Ishikawa (cell line): ENCODE data around the gene RAB31.

Source experiments
- CEBPB ChIP-seq: IDR thresholded peaks from 2 replicates; pipeline ENCODE4 v1.6.1; 2012
- CREB1 ChIP-seq: IDR thresholded peaks from 2 replicates; pipeline ENCODE4 v1.6.1; 2012; ENCODE audit warnings: low read depth
- EGR1 ChIP-seq: IDR thresholded peaks from 2 replicates; pipeline ENCODE4 v1.6.1; 2012
- EP300 ChIP-seq: IDR thresholded peaks from 2 replicates; pipeline ENCODE4 v1.6.1; 2012; ENCODE audit warnings: borderline replicate concordance
- FOXM1 ChIP-seq: IDR thresholded peaks from 2 replicates; pipeline ENCODE4 v1.6.1; 2012; ENCODE audit warnings: low read depth, borderline replicate concordance
- NFIC ChIP-seq: IDR thresholded peaks from 2 replicates; pipeline ENCODE4 v1.6.1; 2012
- RAD21 ChIP-seq: IDR thresholded peaks from 2 replicates; pipeline ENCODE4 v1.6.1; 2012; ENCODE audit warnings: low read depth
- TAF1 ChIP-seq: IDR thresholded peaks from 2 replicates; pipeline ENCODE4 v1.6.1; 2012; ENCODE audit warnings: low read depth, mild to moderate bottlenecking
- TCF12 ChIP-seq: IDR thresholded peaks from 2 replicates; pipeline ENCODE4 v1.6.1; 2012; ENCODE audit warnings: low read depth
- TEAD4 ChIP-seq: IDR thresholded peaks from 2 replicates; pipeline ENCODE4 v1.6.1; 2012
- YY1 ChIP-seq: IDR thresholded peaks from 2 replicates; pipeline ENCODE4 v1.6.1; 2012; ENCODE audit warnings: low read depth
- ZBTB7A ChIP-seq: IDR thresholded peaks from 2 replicates; pipeline ENCODE4 v1.6.1; 2012; ENCODE audit warnings: low read depth
- TF ChIP-seq, protein P1 (sequence below): IDR thresholded peaks from 2 replicates; pipeline ENCODE4 v1.6.1; 2012
- TF ChIP-seq, protein P2 (sequence below): IDR thresholded peaks from 2 replicates; pipeline ENCODE4 v1.6.1; 2012; ENCODE audit warnings: low read depth, mild to moderate bottlenecking
- TF ChIP-seq, protein P3 (sequence below): IDR thresholded peaks from 2 replicates; pipeline ENCODE4 v1.6.1; 2012

Gene RAB31

DNA sequence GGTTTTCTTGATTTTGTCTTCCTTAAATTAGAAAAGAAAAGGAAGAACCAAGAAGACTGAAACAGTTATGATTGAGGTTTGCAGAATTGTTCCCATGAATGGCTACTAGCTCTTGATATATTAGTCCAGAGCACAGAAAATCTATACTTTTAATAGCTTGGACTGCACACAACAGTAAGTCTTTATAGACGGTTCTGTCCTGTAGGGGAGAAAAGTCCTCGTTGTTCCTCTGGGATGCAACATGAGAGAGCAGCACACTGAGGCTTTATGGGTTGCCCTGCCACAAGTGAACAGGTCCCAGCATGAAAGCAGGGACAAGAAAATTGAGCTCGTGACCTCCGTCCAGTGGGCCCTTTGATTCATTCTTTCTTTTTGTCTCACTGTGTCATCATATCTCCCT is 41.5 kb downstream of the RAB31 start:
- TF ChIP-seq, protein P1, sequence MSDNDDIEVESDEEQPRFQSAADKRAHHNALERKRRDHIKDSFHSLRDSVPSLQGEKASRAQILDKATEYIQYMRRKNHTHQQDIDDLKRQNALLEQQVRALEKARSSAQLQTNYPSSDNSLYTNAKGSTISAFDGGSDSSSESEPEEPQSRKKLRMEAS, result no peak
- TF ChIP-seq, protein P2, sequence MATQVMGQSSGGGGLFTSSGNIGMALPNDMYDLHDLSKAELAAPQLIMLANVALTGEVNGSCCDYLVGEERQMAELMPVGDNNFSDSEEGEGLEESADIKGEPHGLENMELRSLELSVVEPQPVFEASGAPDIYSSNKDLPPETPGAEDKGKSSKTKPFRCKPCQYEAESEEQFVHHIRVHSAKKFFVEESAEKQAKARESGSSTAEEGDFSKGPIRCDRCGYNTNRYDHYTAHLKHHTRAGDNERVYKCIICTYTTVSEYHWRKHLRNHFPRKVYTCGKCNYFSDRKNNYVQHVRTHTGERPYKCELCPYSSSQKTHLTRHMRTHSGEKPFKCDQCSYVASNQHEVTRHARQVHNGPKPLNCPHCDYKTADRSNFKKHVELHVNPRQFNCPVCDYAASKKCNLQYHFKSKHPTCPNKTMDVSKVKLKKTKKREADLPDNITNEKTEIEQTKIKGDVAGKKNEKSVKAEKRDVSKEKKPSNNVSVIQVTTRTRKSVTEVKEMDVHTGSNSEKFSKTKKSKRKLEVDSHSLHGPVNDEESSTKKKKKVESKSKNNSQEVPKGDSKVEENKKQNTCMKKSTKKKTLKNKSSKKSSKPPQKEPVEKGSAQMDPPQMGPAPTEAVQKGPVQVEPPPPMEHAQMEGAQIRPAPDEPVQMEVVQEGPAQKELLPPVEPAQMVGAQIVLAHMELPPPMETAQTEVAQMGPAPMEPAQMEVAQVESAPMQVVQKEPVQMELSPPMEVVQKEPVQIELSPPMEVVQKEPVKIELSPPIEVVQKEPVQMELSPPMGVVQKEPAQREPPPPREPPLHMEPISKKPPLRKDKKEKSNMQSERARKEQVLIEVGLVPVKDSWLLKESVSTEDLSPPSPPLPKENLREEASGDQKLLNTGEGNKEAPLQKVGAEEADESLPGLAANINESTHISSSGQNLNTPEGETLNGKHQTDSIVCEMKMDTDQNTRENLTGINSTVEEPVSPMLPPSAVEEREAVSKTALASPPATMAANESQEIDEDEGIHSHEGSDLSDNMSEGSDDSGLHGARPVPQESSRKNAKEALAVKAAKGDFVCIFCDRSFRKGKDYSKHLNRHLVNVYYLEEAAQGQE, result no peak
- TF ChIP-seq TCF12, result no peak
- no peak for TF ChIP-seq RAD21
- TF ChIP-seq, protein P3, sequence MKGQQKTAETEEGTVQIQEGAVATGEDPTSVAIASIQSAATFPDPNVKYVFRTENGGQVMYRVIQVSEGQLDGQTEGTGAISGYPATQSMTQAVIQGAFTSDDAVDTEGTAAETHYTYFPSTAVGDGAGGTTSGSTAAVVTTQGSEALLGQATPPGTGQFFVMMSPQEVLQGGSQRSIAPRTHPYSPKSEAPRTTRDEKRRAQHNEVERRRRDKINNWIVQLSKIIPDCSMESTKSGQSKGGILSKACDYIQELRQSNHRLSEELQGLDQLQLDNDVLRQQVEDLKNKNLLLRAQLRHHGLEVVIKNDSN, result no peak
- TF ChIP-seq EP300, result no peak
- no peak for TF ChIP-seq NFIC
- TF ChIP-seq FOXM1, result no peak
- TF ChIP-seq YY1, result no peak
- TF ChIP-seq CEBPB, result no peak
- TF ChIP-seq CREB1, result no peak
- no peak for TF ChIP-seq TAF1

DNA sequence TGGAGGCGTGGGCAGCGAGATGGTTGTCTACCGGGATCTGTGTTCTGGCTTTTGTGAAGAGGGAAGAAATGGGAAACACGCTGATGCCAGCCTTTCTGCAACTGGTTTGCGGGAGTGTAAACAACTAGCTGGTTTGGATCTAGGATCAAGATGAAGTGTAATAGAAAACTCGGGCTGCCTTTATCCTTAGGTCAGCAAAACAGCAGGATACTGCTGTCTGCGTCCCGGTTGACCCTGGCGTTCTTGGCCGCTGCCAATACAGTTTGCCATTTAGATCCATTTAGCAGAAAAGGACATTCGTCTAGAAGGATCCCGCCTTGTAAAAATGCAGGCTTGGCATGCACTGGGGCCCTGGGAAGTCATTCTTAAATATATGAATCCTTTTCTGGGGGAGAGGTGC is 42.0 kb downstream of the RAB31 start:
- no peak for TF ChIP-seq CREB1
- TF ChIP-seq TAF1, result no peak
- TF ChIP-seq CEBPB, result no peak
- no peak for TF ChIP-seq TCF12
- TF ChIP-seq EGR1, result no peak
- TF ChIP-seq TEAD4, result no peak
- TF ChIP-seq, protein P2, result no peak
- no peak for TF ChIP-seq YY1
- TF ChIP-seq, protein P3, result no peak
- TF ChIP-seq ZBTB7A, result no peak
- TF ChIP-seq, protein P1, result no peak
- no peak for TF ChIP-seq NFIC
- no peak for TF ChIP-seq RAD21
- TF ChIP-seq FOXM1, result no peak
- TF ChIP-seq EP300, result no peak

DNA sequence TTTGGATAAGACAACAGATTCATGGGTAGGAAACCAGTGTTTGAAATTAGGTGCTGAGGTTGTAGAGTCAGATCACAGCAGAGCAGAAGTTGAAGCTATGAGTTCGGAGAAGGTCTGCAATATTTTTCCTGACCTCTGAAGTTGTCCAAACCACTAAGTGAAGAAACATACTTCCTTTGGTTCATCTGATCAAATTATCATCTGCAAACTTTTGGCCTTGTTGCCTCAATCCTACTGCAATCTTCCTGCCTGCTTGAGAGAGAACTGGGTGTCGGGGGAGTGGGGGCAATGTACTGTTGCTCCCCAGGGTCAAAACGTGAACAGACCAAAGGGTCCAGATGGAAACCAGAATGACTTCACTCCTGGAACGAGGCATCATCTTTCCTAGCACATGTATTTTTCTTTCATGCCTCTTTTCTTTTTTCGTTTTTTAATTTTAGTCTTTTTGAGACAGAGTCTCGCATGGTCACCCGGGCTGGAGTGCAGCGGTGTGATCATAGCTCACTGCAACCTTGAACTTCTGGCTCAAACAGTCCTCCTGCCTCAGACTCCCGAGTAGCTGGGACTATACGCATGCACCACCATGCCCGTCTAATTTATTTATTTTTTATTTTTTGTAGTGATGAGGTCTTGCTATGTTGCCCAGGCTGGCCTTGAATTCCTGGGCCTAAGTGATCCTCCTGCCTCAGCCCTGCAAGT is 42.7 kb downstream of the RAB31 start:
- no peak for TF ChIP-seq YY1
- TF ChIP-seq FOXM1, result no peak
- no peak for TF ChIP-seq ZBTB7A
- TF ChIP-seq NFIC, result no peak

DNA sequence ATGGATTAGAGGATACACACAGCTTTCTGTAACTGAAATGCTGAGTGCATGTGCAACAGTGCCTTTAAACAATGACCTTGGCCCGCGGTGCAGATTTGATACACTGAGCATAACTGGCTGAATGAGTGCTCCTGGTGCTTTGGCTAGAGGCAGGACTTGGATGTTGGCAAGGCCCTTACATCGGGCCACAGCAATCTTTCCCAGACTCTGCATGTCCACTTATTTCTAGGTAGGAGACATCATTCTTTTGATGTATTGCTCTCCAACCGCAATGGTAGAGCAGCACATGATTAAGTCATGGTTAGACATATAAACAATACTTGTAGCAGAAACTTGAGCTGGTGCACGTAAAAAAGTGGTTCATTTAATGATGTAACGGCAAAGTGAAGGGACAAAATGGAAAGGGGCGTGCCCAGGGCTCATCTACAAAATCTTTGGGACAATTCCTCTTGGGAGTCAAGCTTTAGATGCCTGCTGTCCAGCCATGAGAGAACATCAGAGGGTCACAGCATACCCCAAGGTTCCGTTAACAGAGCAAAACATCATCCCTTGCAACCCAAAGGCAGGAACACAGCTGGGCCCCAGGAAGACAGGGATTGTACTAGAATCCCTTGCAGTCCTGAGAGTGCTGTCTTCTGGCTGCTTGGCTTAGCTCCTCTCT is 43.4 kb downstream of the RAB31 start:
- TF ChIP-seq, protein P2, result no peak
- TF ChIP-seq EP300 (no peak), EGR1 (no peak), YY1 (no peak), ZBTB7A (no peak), CREB1 (no peak), TCF12 (no peak), TEAD4 (no peak), RAD21 (no peak), TAF1 (no peak), CEBPB (no peak)
- TF ChIP-seq, protein P3, result no peak
- TF ChIP-seq, protein P1, result no peak
